OCI-LY1 (cell line): Measurements from ENCODE around the gene SEC23A.
"Not testable (repeated sequence)": the region's sequence is repeated elsewhere in the genome, so short reads cannot be mapped to it uniquely, and the experiment has no call there.

ENCODE experiments used
- H2AFZ ChIP-seq: fragments of 200-600 bp; sonication (generic), shearing (Covaris generic); 2 replicates; pipeline ENCODE4 v1.6.0; 2014; ENCODE audit warnings: antibody characterized with exemption, mild to moderate bottlenecking, low read length
- H3F3A ChIP-seq: fragments of 200-600 bp; sonication (generic), shearing (Covaris generic); 2 replicates; pipeline ENCODE4 v1.6.0; 2014; ENCODE audit warnings: mild to moderate bottlenecking, antibody characterized with exemption, low read length, moderate library complexity; ENCODE audit not compliant: insufficient read depth
- H3K27ac ChIP-seq: fragments of 200-600 bp; sonication (generic); 2 replicates; pipeline ENCODE4 v1.5.1; 2014; ENCODE audit warnings: low read length, mixed run types, mild to moderate bottlenecking, low read depth; ENCODE audit not compliant: poor library complexity, severe bottlenecking
- H3K27me3 ChIP-seq: fragments of 200-600 bp; sonication (generic); 2 replicates; pipeline ENCODE4 v1.6.0; 2014; ENCODE audit warnings: antibody characterized with exemption, mild to moderate bottlenecking, low read length, moderate library complexity; ENCODE audit not compliant: insufficient read depth
- H3K36me3 ChIP-seq: fragments of 200-600 bp; sonication (generic); 2 replicates; pipeline ENCODE4 v1.6.1; 2014; ENCODE audit warnings: mild to moderate bottlenecking, antibody characterized with exemption, low read length, moderate library complexity, mixed read lengths; ENCODE audit not compliant: insufficient read depth
- H3K4me1 ChIP-seq: fragments of 200-600 bp; sonication (generic); 2 replicates; pipeline ENCODE4 v1.5.1; 2014; ENCODE audit warnings: mild to moderate bottlenecking, low read length, moderate library complexity; ENCODE audit not compliant: insufficient read depth, severe bottlenecking
- H3K4me2 ChIP-seq: fragments of 200-600 bp; sonication (generic), shearing (Covaris generic); 2 replicates; pipeline ENCODE4 v1.6.1; 2014; ENCODE audit warnings: low read length
- H3K4me3 ChIP-seq: fragments of 200-600 bp; sonication (generic); 2 replicates; pipeline ENCODE4 v1.5.1; 2014; ENCODE audit warnings: low read length, low read depth, mild to moderate bottlenecking, mixed read lengths; ENCODE audit not compliant: poor library complexity, severe bottlenecking
- H3K79me2 ChIP-seq: fragments of 200-600 bp; shearing (Covaris generic); 2 replicates; pipeline ENCODE4 v1.6.1; 2016; ENCODE audit warnings: mixed run types, low read length, mixed read lengths; ENCODE audit not compliant: insufficient read depth
- H3K9ac ChIP-seq: fragments of 200-600 bp; sonication (generic), shearing (Covaris generic); 2 replicates; pipeline ENCODE4 v1.6.1; 2014; ENCODE audit warnings: mild to moderate bottlenecking, low read length, mixed read lengths
- H3K9me2 ChIP-seq: fragments of 200-600 bp; sonication (generic), shearing (Covaris generic); 2 replicates; pipeline ENCODE4 v1.6.1; 2014; ENCODE audit warnings: low read depth, mild to moderate bottlenecking, low read length, mixed read lengths
- H3K9me3 ChIP-seq: fragments of 200-600 bp; shearing (Covaris generic); 2 replicates; pipeline ENCODE4 v1.6.1; 2014; ENCODE audit warnings: low read length, mixed read lengths
- H4K20me1 ChIP-seq: fragments of 200-600 bp; sonication (generic), shearing (Covaris generic); 2 replicates; pipeline ENCODE4 v1.6.0; 2016; ENCODE audit warnings: mild to moderate bottlenecking, low read length; ENCODE audit not compliant: insufficient read depth
- CTCF ChIP-seq: fragments of 200-600 bp; sonication (generic), shearing (Covaris generic); IDR thresholded peaks from 2 replicates; pipeline ENCODE4 v1.5.1; 2017; ENCODE audit warnings: mild to moderate bottlenecking, antibody characterized with exemption, low read length, moderate library complexity, mixed read lengths
- EZH2 ChIP-seq: fragments of 200-600 bp; sonication (generic), shearing (Covaris generic); IDR thresholded peaks from 2 replicates; pipeline ENCODE4 v1.8.0; 2017; ENCODE audit warnings: borderline replicate concordance, mixed run types, mild to moderate bottlenecking, antibody characterized with exemption, low read length, moderate library complexity, mixed read lengths

Gene SEC23A

GRCh38 chr14:39140170-39140569, 37.1 kb upstream of the SEC23A start:
- no peak overlapping the region for H3K9ac ChIP-seq
- no peaks in the 10 kb centered on the region for H3K9me2 ChIP-seq
- no peaks in the 10 kb centered on the region for H3K79me2 ChIP-seq
- no peak overlapping the region for H3K4me3 ChIP-seq
- peaks cover 55% of the 10 kb centered on the region for H3K36me3 ChIP-seq
- no peaks in the 10 kb centered on the region for H3F3A ChIP-seq
- no peak for TF ChIP-seq EZH2
- TF ChIP-seq CTCF: no peak
- H3K4me1 ChIP-seq: no peaks in the 10 kb centered on the region
- H3K4me2 ChIP-seq: no peak overlapping the region
- no peaks in the 10 kb centered on the region for H3K27me3 ChIP-seq
- H4K20me1 ChIP-seq: no peaks in the 10 kb centered on the region
- no peaks in the 10 kb centered on the region for H3K9me3 ChIP-seq
- no peak overlapping the region for H3K27ac ChIP-seq
- no peak overlapping the region for H2AFZ ChIP-seq

DNA sequence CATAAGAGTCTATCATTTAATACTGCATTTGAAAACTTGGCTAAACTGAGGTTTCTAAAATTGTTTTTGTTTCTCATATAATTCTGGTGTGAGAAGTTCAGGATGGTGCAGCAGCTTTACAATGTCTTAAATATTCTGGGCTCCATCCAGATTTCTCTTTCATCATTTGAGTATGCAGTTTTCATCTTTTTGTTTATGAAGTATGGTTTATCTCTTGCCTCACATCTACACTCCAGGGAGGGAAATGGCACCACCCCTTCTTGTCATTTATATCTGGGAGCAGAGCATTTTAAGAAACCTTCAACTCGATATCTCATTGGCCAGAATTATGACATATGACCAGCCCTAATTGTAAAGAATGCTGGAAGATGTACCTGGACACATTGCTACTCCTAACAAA, 35.4 kb upstream of the SEC23A start:
- H3K4me1 ChIP-seq: no peaks in the 10 kb centered on the region
- no peak overlapping the region for H3K27ac ChIP-seq
- H3K36me3 ChIP-seq: peaks cover 73% of the 10 kb centered on the region
- H3K9me2 ChIP-seq: no peaks in the 10 kb centered on the region
- no peaks in the 10 kb centered on the region for H3K27me3 ChIP-seq
- TF ChIP-seq EZH2 (no peak), CTCF (no peak)
- H3K4me3 ChIP-seq: no peak overlapping the region
- no peak overlapping the region for H2AFZ ChIP-seq
- no peak overlapping the region for H3K4me2 ChIP-seq
- no peaks in the 10 kb centered on the region for H3K9me3 ChIP-seq
- H4K20me1 ChIP-seq: no peaks in the 10 kb centered on the region
- H3K79me2 ChIP-seq: no peaks in the 10 kb centered on the region
- H3K9ac ChIP-seq: no peak overlapping the region
- no peaks in the 10 kb centered on the region for H3F3A ChIP-seq

GRCh38 chr14:39137835-39138234, 34.8 kb upstream of the SEC23A start:
- not testable (repeated sequence) for H3K4me2 ChIP-seq, H3K27me3 ChIP-seq, H3K79me2 ChIP-seq, H3K4me3 ChIP-seq, H3K27ac ChIP-seq, H3K9ac ChIP-seq, H4K20me1 ChIP-seq, H3K4me1 ChIP-seq, H3K9me2 ChIP-seq, H2AFZ ChIP-seq, H3K9me3 ChIP-seq, H3F3A ChIP-seq
- H3K36me3 ChIP-seq: peaks cover 73% of the 10 kb centered on the region

GRCh38 chr14:39122330-39123138, 19.5 kb upstream of the SEC23A start:
- H2AFZ ChIP-seq: no peak overlapping the region
- no peaks in the 10 kb centered on the region for H4K20me1 ChIP-seq
- H3K4me1 ChIP-seq: no peaks in the 10 kb centered on the region
- peaks cover 74% of the 10 kb centered on the region for H3K36me3 ChIP-seq
- H3K9ac ChIP-seq: no peak overlapping the region
- no peaks in the 10 kb centered on the region for H3F3A ChIP-seq
- H3K27me3 ChIP-seq: no peaks in the 10 kb centered on the region
- no peaks in the 10 kb centered on the region for H3K9me2 ChIP-seq
- TF ChIP-seq EZH2 (no peak), CTCF (no peak)
- H3K79me2 ChIP-seq: no peaks in the 10 kb centered on the region
- no peak overlapping the region for H3K27ac ChIP-seq
- H3K4me3 ChIP-seq: no peak overlapping the region
- H3K4me2 ChIP-seq: no peak overlapping the region
- no peaks in the 10 kb centered on the region for H3K9me3 ChIP-seq
